GM12878 (cell line): ENCODE measurements around the gene NELL1. TPM values are rescaled to one million over a fixed set of nuclear protein-coding genes. Genes with fewer than 3 reads are reported as not detected.

Experiments used
- ATAC-seq: fragments of 200-7000 bp; cut with Tn5 transposase; 3 replicates; pipeline ENCODE4 v1.9.1; 2020; ENCODE audit warnings: mild to moderate bottlenecking, moderate library complexity
- BruUV-seq: library from RNA; stranded (reverse); fragments of 400-500 nt; replicated peaks from 2 replicates; lab custom pipeline; 2021; lab: Mats Ljungman, UMichigan
- CTCF ChIA-PET: fragments of 300-600 bp; sonication (Branson Sonifier 250); formaldehyde crosslinking; extraction: SDS; loops from one replicate; lab custom pipeline; 2021; ENCODE audit warnings: inconsistent platforms; lab: Yijun Ruan, JAX
- POLR2A ChIA-PET: fragments of 350-600 bp; formaldehyde crosslinking; extraction: SDS; loops from one replicate; lab custom pipeline; 2021; ENCODE audit warnings: inconsistent platforms; lab: Charles Lee
- RAD21 ChIA-PET: fragments of 300-600 bp; sonication (Branson Sonifier 250); formaldehyde crosslinking; loops from one replicate; lab custom pipeline; 2023; ENCODE audit warnings: antibody characterized with exemption; ENCODE audit not compliant: unreplicated experiment; lab: Charles Lee
- SMC1A ChIA-PET: fragments of 300-600 bp; sonication (Branson Sonifier 250); formaldehyde crosslinking; loops from one replicate; lab custom pipeline; 2023; ENCODE audit not compliant: unreplicated experiment, uncharacterized antibody; lab: Charles Lee
- DNase-seq: peaks from one replicate; pipeline ENCODE4 v3.0.0-alpha.2; 2011; ENCODE audit warnings: low read depth, low spot score
- FAIRE-seq: peaks from 3 replicates; lab custom pipeline; 2011; peaks lifted over from hg19 to GRCh38; lab: Jason Lieb, UNC
- H2AFZ ChIP-seq: 2 replicates; pipeline ENCODE4 v1.6.0; 2011; ENCODE audit warnings: low read depth, low read length, control low read depth; ENCODE audit not compliant: control insufficient read depth
- H3K27ac ChIP-seq: 2 replicates; pipeline ENCODE4 v1.5.1; 2011; ENCODE audit warnings: control low read depth; ENCODE audit not compliant: control insufficient read depth, insufficient read depth
- H3K27me3 ChIP-seq, 2 experiments: replicated peaks in 1 of 2; 2 replicates each; pipeline versions ENCODE4 v1.6.0 to v1.6.1; 2011; ENCODE audit warnings: low read length in 1 of 2; ENCODE audit not compliant: control insufficient read depth in 2 of 2, insufficient read depth in 2 of 2
- H3K36me3 ChIP-seq, 2 experiments: 2 replicates each; pipeline ENCODE4 v1.5.1; 2011; ENCODE audit warnings: low read length in 1 of 2; ENCODE audit not compliant: control insufficient read depth in 2 of 2, insufficient read depth in 2 of 2
- H3K4me1 ChIP-seq: 2 replicates; pipeline ENCODE4 v1.6.1; 2011; ENCODE audit warnings: mild to moderate bottlenecking, low read length, moderate library complexity, mixed read lengths; ENCODE audit not compliant: control insufficient read depth, insufficient read depth
- H3K4me2 ChIP-seq: 2 replicates; pipeline ENCODE4 v1.6.0; 2011; ENCODE audit warnings: control low read depth; ENCODE audit not compliant: control insufficient read depth, insufficient read depth
- H3K4me3 ChIP-seq: fragments of 200-600 bp; sonication (generic); 2 replicates; pipeline ENCODE4 v1.5.1; 2016
- H3K79me2 ChIP-seq: 2 replicates; pipeline ENCODE4 v1.6.0; 2011; ENCODE audit warnings: low read length; ENCODE audit not compliant: control insufficient read depth, insufficient read depth
- H3K9ac ChIP-seq: 2 replicates; pipeline ENCODE4 v1.8.0; 2011; ENCODE audit warnings: low read length, control low read depth, mixed read lengths; ENCODE audit not compliant: control insufficient read depth, insufficient read depth
- H3K9me3 ChIP-seq: replicated peaks from 3 replicates; pipeline ENCODE4 v1.5.1; 2011; ENCODE audit warnings: mild to moderate bottlenecking, low read length; ENCODE audit not compliant: control insufficient read depth, insufficient read depth
- H4K20me1 ChIP-seq: 2 replicates; pipeline ENCODE4 v1.6.0; 2011; ENCODE audit not compliant: control insufficient read depth, insufficient read depth
- CTCF ChIP-seq, 3 experiments: IDR thresholded peaks in 2 of 3; conservative IDR thresholded peaks in 1 of 3; 2 replicates each; pipeline ENCODE4 v1.5.1; 2011; ENCODE audit warnings: low read depth in 3 of 3, low read length in 3 of 3, mild to moderate bottlenecking in 3 of 3, control low read depth in 2 of 3, moderate library complexity in 2 of 3, inconsistent platforms in 1 of 3, mixed read lengths in 1 of 3; ENCODE audit not compliant: control insufficient read depth in 2 of 3, insufficient read depth in 1 of 3; ENCODE audit errors: extremely low read depth in 1 of 3
- NFIC ChIP-seq: IDR thresholded peaks from 2 replicates; pipeline ENCODE4 v1.6.1; 2012; ENCODE audit warnings: low read depth, mild to moderate bottlenecking, inconsistent platforms, low read length, moderate library complexity
- TBL1XR1 ChIP-seq: IDR thresholded peaks from 2 replicates; pipeline ENCODE4 v1.6.1; 2012; ENCODE audit warnings: low read depth, low read length, improper control_type of control experiment
- YBX1 ChIP-seq: fragments of 450-650 bp; IDR thresholded peaks from 2 replicates; pipeline ENCODE4 v1.6.1; 2016; ENCODE audit warnings: antibody characterized with exemption
- ZNF622 ChIP-seq: fragments of 450-650 bp; IDR thresholded peaks from 2 replicates; pipeline ENCODE4 v1.6.1; 2017; ENCODE audit warnings: mild to moderate bottlenecking, inconsistent platforms
- WGBS: methylation state at CpG from one replicate; pipeline ENCODE4 v1.1.6; 2016; ENCODE audit warnings: low lambda C conversion rate; ENCODE audit not compliant: insufficient replicate concordance, insufficient coverage; ENCODE audit errors: missing lambda C conversion rate; 5-methylcytosine and 5-hydroxymethylcytosine counted together
- in situ Hi-C: fragments of 300-500 bp; cut with MboI; formaldehyde crosslinking; loops from 9 replicates; pipeline ENCODE4 v1.14.3; 2018; ENCODE audit warnings: mixed read lengths
- intact Hi-C: fragments of 100-400 bp; cut with micrococcal nuclease; formaldehyde crosslinking; loops from one replicate; pipeline ENCODE4 v1.14.2; 2022; ENCODE audit not compliant: unreplicated experiment
- polyA plus RNA-seq, 11 experiments: library from polyadenylated mRNA; depleted of rRNA in 4 of 11; unstranded in 6 of 11; stranded (reverse) in 5 of 11; fragments of >200 nt; fragmentation: Nextera tagmentation in 4 of 11; fragmentation: Illumina TruSeq in 1 of 11; extraction: Ambion mirVana in 4 of 11; extraction: Trizol in 1 of 11; gene quantifications; 1 replicate in 1 of 11; 2 replicates in 10 of 11; pipeline versions ENCODE4 v1.2.1 to v1.2.3, GENCODE V29; 2011 to 2016; ENCODE audit warnings: inconsistent platforms in 2 of 11, missing spikeins in 2 of 11, low read depth in 1 of 11
- total RNA-seq, 4 experiments: library from RNA; depleted of rRNA in 3 of 4; stranded (reverse); fragments of >200 nt in 3 of 4; fragmentation: Illumina TruSeq in 1 of 4; extraction: Trizol in 1 of 4; gene quantifications; 2 replicates each; pipeline versions ENCODE4 v1.2.1 to v1.2.3, GENCODE V29; 2013 to 2021
- TF ChIP-seq, protein P1 (sequence below): IDR thresholded peaks from 2 replicates; pipeline ENCODE4 v1.6.1; 2012; ENCODE audit warnings: low read depth, low read length, improper control_type of control experiment

NELL1 gene
- total and polyA plus RNA-seq, 10 of the 15 experiments (the other 5 are each of a cell fraction or from before 2014, with no cell fraction given), result 0.02 to 0.12 TPM; not detected in 8

GRCh38 chr11:20844216-20844615, 174.8 kb downstream of the NELL1 start:
- no peaks in the 10 kb centered on the region for H3K36me3 ChIP-seq
- no peak overlapping the region for H3K4me2 ChIP-seq
- RAD21 ChIA-PET, result no interaction called here
- H3K9me3 ChIP-seq, result no peaks in the 10 kb centered on the region
- ATAC-seq, result no peak
- BruUV-seq, result no TSS peak
- no peak overlapping the region for H3K9ac ChIP-seq
- H2AFZ ChIP-seq, result no peak overlapping the region
- no peak overlapping the region for H3K27ac ChIP-seq
- no peak overlapping the region for H3K4me3 ChIP-seq
- no peaks in the 10 kb centered on the region for H4K20me1 ChIP-seq
- no peak for FAIRE-seq
- H3K27me3 ChIP-seq, result no peaks in the 10 kb centered on the region
- POLR2A ChIA-PET, result no interaction called here
- in situ Hi-C loops, result no loop called here
- SMC1A ChIA-PET, result interaction anchor here (1.1 kb wide), 1 partner anchor 11 kb away, joined by 4 read pairs; no protein-coding TSS in a partner anchor
- 40% methylated on average over 2 of the region's 2 CpGs for WGBS
- intact Hi-C loops, result no loop called here
- CTCF ChIA-PET, result no interaction called here
- TF ChIP-seq, protein P1, sequence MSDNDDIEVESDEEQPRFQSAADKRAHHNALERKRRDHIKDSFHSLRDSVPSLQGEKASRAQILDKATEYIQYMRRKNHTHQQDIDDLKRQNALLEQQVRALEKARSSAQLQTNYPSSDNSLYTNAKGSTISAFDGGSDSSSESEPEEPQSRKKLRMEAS, result no peak
- TF ChIP-seq ZNF622, result no peak
- no peak for TF ChIP-seq TBL1XR1
- no peak for TF ChIP-seq CTCF (IDR thresholded peaks at IDR 0.05 in 2 of 3, conservative IDR thresholded peaks at IDR 0.05 in 1 of 3; ENCODE audit: control insufficient read depth in 2 of 3, extremely low read depth in 1 of 3, insufficient read depth in 1 of 3, low read depth in 3 of 3, low read length in 3 of 3)
- no peak for TF ChIP-seq NFIC
- no peak for TF ChIP-seq YBX1
- no peak for DNase-seq
- H3K4me1 ChIP-seq, result no peaks in the 10 kb centered on the region
- no peaks in the 10 kb centered on the region for H3K79me2 ChIP-seq
